NCI-H128 (cell line): ENCODE measurements around the gene PLIN1.

Experiments
- DNase-seq: peaks from one replicate; lab custom pipeline; 2025; ENCODE audit not compliant: unreplicated experiment; lab: John Stamatoyannopoulos, UW

Gene PLIN1

GRCh38 chr15:89654847-89655805 is 24.0 kb downstream of the PLIN1 start, which contains the start of gene KIF7:
TSS of gene KIF7 (minus strand) at chr15:89655467. CDS start at chr15:89652930, 2,537 bp downstream.
- no peak for DNase-seq

GRCh38 chr15:89654301-89654761 is 24.8 kb downstream of the PLIN1 start:
- no peak for DNase-seq

GRCh38 chr15:89653578-89653977 is 25.6 kb downstream of the PLIN1 start:
- DNase-seq = no peak

- no peak for DNase-seq
These were observed 26.5 kb downstream of the PLIN1 start for GRCh38 chr15:89652666-89653065.

GRCh38 chr15:89652131-89652530 is 27.0 kb downstream of the PLIN1 start:
- no peak for DNase-seq

- no peak for DNase-seq
These were observed 29.5 kb downstream of the PLIN1 start for GRCh38 chr15:89649716-89650115.

- no peak for DNase-seq
These were observed 30.0 kb downstream of the PLIN1 start for GRCh38 chr15:89649013-89649625.

GRCh38 chr15:89648106-89649012 is 30.8 kb downstream of the PLIN1 start:
- DNase-seq = no peak

- no peak for DNase-seq
These were observed 31.8 kb downstream of the PLIN1 start for GRCh38 chr15:89647191-89647851.

- DNase-seq = no peak
These were observed 32.6 kb downstream of the PLIN1 start for GRCh38 chr15:89646416-89647141.

GRCh38 chr15:89645680-89646079 is 33.5 kb downstream of the PLIN1 start:
- DNase-seq = no peak

- DNase-seq = no peak
These were observed 37.1 kb downstream of the PLIN1 start for GRCh38 chr15:89642106-89642505.

GRCh38 chr15:89641053-89641452 is 38.1 kb downstream of the PLIN1 start:
- DNase-seq = no peak

- DNase-seq = no peak
These were observed 38.9 kb downstream of the PLIN1 start for GRCh38 chr15:89640245-89640644.

- no peak for DNase-seq
These were observed 45.6 kb downstream of the PLIN1 start for GRCh38 chr15:89633585-89633984.

- no peak for DNase-seq
These were observed 46.4 kb downstream of the PLIN1 start for GRCh38 chr15:89632563-89633430.

- DNase-seq = no peak
These were observed 47.3 kb downstream of the PLIN1 start for GRCh38 chr15:89631902-89632264.

GRCh38 chr15:89630974-89631901 is 47.9 kb downstream of the PLIN1 start:
- DNase-seq = no peak
